HG03060 (cell line): ENCODE data around the gene RBM3.
"Not testable (repeated sequence)": the region's sequence is repeated elsewhere in the genome, so short reads cannot be mapped to it uniquely, and the experiment has no call there.

ENCODE experiments used
- ATAC-seq: cut with Tn5 transposase; IDR thresholded peaks from one replicate; pipeline ENCODE4 v1.9.1; 2021; ENCODE audit warnings: low read depth, moderate number of reproducible peaks; ENCODE audit not compliant: unreplicated experiment

Gene RBM3

DNA sequence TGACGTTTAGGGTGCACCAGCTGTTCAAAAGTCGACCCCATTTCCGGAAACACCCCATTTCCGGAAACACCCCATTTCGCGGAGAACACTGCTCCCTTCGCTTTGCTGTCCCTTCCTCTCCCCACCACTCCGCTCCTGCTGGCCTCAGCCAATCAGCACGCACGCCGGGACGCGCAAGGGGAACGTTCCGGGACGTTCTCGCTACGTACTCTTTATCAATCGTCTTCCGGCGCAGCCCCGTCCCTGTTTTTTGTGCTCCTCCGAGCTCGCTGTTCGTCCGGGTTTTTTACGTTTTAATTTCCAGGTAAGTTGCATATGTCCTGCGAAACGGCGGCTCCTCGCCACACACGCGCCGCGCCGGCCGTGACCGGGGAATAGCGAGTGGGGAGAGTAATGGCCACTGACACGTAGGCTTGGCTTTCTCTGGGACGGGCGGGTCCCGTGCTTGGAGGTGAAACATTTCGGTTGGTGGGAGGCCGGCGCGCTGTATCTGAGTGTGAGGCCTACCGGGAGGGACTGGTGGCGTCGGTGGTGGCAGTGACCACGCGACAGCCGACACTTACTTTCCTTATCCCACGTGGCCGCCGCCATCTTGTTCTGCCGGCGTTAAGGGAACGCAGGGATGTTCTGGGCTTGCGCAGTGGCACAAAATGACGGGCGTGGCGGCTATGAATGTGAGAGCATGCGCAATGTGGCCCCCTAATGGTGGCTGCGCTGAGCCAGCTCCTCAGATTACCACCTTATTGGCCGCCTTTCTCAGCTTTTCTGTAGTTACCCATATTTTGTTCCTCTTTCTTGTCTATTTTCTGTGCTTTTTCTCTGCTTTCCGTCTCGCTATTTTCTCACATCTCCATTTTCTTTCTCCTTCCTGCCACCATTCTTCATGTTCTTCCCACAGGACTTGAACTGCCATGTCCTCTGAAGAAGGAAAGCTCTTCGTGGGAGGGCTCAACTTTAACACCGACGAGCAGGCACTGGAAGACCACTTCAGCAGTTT lies at the start of gene RBM3:
Gene RBM3 (plus strand): TSS at position 215 of the 997 bp plus-strand sequence. CDS start 697 bp downstream, at position 912.
- peak; percentile 48 for ATAC-seq

GRCh38 chrX:48525853-48526252 lies 48.4 kb upstream of the RBM3 start:
- ATAC-seq = not testable (repeated sequence)

- no peak for ATAC-seq
Measured at GRCh38 chrX:48530736-48531135, 43.5 kb upstream of the RBM3 start.

- ATAC-seq = no peak
Measured at GRCh38 chrX:48531358-48531959, 42.8 kb upstream of the RBM3 start.

DNA sequence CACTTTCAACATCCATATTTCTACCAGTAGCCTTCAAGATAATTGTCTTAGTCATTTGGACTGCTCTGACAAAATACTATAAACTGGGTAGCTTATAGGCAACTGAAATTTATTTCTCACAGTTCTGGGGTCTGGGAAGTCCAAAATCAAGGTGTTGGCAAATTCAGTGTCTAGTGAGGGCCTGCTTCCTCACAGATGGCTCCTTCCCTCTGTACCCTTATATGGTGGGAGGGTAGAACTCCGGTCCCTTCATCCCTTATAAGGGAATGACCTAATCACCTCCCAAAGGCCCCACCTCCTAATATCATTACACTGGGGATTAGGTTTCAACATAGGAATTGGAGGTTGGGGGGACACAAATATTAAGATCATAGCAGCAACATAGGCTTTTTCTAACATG lies 42.1 kb upstream of the RBM3 start:
- ATAC-seq = no peak

DNA sequence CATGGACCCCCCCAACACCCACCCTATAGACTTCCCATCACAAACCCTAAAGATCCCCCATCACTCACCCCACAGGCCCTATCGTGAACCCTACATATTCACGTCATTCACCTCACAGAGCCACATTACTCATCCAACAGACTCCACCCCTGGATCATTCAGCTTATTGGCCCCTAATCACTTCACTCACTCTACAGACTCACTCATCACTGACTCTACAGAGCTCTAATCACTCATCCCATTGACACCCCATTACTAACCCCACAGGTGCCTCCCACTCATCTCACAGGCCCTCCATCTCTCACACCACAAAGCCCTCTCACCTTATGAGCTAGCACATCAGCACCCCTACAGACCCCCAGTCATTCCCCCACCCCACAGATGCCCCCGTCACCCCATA lies 41.1 kb upstream of the RBM3 start:
- ATAC-seq = no peak

DNA sequence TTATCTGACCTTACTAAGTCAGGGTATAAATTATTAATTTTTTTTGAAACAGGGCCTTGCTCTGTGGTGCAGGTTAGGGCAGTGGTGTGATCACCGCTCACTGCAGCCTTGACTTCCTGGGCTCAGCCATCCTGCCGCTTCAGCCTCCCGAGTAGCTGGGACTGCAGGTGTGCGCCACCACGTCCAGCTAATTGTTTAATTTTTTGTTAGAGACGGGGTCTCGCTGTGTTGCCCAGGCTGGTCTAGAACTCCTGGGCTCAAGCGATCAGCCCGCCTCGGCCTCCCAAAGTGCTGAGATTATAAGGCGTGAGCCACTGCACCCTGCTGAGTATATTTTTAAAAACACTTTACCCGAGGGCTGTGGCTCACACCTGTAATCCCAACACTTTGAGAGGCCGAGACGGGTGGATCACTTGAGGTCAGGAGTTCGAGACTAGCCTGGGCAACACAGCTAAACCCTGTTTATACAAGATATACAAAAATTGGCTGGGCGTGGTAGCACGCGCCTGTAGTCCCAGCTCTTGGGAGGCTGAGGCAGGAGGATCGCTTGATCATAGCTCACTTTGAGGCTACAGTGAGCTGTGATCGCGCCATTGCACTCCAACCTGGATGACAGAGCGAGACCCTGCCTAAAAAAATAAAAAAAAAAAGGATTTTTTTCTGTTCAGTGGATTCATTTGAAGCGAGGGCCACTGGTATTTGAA lies 35.5 kb upstream of the RBM3 start:
- no peak for ATAC-seq

DNA sequence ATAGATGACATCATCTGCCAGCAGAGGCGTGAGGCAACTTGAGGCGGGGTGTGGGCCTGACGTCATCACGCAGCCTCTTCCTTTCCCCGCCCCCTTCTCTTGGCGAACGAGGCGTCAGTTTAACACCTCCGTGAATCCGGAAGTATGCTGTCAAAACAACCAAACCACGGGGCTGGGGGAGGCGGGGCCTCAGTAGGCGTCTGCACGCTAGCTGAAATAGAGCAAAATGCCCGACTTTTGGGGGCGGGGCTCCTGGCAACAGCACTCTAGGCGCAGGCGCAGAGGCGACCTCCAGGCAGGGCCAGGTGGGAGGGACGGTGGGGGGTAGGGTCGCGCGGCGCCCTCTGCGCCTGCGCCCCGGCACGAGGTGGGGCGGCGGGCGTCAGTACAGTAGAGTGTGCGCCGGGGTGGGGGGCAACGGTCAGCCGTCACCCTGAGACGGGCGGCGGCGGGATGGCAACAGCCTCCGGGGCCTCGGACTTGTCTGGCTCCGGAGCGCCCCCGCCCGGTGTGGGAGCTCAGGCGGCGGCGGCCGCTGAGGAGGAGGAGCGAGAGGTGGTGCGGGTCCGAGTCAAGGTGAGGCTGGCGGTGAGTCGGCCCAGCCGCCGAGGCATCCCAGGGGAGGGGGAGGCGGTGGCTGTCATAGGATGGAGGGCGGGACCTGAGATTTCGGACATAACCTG lies 34.8 kb upstream of the RBM3 start, which contains the start of gene TBC1D25:
Gene TBC1D25 (plus strand): TSS at position 370 of the 683 bp plus-strand sequence. CDS start 84 bp downstream, at position 454.
- ATAC-seq = no peak

DNA sequence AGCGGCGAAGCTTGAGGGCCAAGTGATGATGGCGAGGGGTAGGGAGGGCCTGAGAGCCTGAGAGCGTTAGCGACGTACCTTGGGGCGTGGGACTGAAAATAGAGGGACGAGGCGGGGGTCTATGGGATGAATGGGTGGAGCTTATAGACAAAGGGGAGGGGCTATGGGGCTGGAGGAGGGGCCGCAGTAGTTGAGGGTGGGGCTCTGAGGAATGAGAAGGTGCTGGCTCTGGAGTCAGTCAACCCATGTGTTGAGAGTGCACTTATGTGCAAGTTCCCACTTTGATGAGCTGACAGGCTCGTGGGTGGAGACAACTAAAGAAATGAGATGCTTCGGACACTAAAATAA lies 34.3 kb upstream of the RBM3 start:
- no peak for ATAC-seq

DNA sequence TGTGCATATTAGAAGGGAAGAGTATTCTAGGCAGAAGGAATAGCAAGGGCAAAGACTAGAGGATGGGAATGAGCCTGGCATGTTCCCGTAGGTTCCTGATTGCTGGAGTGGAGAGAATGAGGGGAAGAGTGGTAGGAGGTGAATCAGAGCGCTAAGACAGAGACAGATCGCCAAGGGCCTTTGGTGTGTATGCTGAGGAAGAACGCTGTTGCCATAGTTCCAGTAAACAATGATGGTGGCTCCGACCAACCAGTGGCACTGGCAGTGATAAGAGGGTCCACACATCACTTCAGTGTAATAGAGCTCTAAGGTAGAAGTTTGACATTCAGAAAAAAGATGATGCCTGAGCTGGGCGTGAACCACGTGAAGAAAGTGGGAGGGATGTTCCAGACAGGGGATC lies 33.8 kb upstream of the RBM3 start:
- no peak for ATAC-seq

DNA sequence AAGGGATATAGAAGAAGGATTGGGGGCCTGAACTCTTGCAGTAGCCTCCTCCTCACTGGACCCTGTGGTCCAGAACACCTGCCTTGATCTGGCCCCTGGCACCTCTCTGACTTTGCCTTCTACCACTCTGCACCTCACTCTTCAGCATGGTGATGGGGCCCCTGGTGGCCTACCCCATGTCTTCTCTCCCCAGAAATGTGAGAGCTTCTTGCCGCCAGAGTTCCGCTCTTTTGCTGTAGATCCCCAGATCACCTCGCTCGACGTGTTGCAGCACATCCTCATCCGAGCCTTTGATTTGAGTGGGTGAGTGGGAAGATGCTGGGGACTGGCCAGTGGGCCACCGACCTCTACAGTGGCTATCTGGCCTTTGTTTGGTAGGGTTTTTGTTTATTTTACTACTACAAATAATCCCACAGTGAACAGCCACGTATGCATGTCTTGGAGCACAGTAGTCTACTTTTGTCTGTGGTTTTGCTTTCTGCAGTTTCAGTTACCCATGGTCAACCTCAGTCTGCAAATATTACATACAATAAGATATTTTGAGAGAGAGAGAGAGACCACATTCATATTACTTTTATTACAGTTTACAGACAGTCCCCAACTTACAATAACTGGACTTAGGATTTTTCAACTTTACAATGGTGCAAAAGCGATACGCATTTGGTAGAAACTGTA lies 33.0 kb upstream of the RBM3 start:
- no peak for ATAC-seq

- no peak for ATAC-seq
Measured at GRCh38 chrX:48548871-48549270, 25.4 kb upstream of the RBM3 start.

DNA sequence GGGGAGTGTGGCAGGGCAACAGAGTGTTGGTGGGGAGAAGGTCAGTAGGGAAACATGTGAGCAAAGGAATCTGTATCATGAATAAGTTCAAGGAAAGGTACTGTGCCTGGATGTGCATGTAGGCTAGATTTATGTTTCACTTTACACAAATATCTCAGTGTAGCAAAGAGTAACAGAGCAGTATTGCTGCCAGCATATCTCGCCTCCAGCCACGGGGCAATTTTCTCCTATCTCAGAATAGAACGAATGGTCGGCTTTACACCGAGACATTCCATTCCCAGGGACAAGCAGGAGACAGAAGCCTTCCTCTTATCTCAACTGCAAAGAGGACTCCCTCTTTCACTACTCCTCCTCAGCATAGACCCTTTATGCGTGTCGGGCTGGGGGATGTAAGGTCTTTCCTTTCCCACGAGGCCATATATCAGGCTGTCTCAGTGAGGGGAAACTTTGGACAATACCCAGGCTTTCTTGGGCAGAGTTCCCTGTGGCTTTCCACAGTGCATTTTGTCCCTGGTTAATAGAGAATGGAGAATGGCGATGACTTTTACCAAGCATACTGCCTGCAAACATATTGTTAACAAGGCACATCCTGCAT lies 18.5 kb upstream of the RBM3 start:
- not testable (repeated sequence) for ATAC-seq

DNA sequence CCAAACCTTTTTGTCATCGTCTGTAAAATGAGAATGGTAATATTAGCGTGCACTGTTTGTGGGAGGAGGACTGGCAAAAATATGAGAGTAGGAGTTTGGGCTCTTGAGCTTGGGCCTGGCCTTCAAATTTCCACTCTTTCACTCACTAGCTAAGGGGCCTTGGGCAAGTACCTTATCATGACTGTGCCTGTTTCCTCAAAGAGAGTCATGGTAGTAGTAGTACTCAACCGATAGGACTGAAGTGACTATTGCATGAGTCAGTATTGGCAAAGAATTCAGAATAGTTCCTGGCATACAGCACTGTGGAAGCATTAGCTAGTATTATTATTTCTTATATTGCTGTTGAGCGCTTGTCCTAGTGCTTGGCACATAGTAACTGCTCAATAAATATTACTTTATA lies 16.0 kb upstream of the RBM3 start:
- no peak for ATAC-seq

DNA sequence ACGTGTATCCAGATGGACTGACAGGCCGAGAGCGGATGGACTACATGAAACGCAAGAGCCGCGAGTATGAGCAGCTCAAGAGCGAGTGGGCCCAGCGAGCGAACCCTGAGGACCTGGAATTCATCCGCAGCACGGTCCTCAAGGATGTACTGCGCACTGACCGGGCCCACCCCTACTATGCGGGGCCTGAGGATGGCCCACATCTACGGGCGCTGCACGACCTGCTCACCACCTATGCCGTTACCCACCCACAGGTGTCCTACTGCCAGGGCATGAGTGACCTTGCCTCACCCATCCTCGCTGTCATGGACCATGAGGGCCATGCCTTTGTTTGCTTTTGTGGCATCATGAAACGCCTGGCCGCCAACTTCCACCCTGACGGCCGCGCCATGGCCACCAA lies 14.6 kb upstream of the RBM3 start:
- ATAC-seq = no peak

DNA sequence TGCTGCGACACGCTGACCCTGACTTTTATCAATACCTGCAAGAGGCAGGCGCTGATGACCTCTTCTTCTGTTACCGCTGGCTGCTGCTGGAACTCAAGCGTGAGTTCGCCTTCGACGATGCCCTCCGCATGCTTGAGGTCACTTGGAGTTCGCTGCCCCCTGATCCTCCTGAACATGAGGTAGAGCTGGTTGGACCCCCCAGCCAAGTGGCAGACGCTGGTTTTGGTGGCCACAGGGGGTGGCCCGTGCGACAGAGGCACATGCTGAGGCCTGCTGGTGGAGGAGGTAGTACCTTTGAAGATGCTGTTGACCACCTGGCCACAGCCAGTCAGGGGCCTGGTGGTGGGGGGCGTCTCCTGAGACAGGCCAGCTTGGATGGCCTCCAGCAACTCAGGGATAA lies 14.2 kb upstream of the RBM3 start:
- ATAC-seq = no peak

GRCh38 chrX:48560681-48561080 lies 13.6 kb upstream of the RBM3 start:
- no peak for ATAC-seq

DNA sequence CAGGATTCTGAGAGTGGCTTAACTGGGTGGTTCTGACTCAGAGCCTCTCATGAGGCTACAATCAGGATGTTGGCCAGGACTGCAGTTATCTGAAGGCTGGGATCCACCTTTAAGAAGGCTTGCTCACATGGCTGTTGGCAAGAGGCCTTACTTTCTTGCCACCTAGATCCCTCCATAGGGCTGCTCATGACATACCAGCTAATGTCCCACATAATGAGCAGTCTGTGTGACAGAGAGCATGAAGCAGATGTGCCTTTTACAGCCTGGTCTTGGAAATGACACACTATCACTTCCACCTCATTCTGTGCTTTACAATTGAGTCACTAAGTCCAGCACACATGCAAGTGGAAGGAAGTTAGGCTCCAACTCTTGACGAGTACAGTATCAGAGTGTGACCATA lies 4.3 kb upstream of the RBM3 start:
- ATAC-seq = no peak

- ATAC-seq = no peak
Measured at GRCh38 chrX:48573690-48574269, 504 bp upstream of the RBM3 start.
